Cardiac septum (tissue), 1 donor: ENCODE results near the gene SLC35D2. TPM values are rescaled to one million over a fixed set of nuclear protein-coding genes. Genes with fewer than 3 reads are reported as not detected.

Experiments used
- DNase-seq: peaks from one replicate; pipeline ENCODE4 v3.0.0-alpha.2; 2020; ENCODE audit warnings: low spot score
- intact Hi-C: fragments of 100-400 bp; cut with DNase I; formaldehyde crosslinking; loops from one replicate; pipeline ENCODE4 v1.14.0; 2022
- total RNA-seq: library from RNA; stranded (reverse); fragmentation: NEBNext Ultra II Directional; extraction: Animal tissue kit (Norgen Biotek cat#: 25700); gene quantifications from one replicate; pipeline ENCODE4 v1.2.1, GENCODE V29; 2021
- donor health status: DM: no; HTN: no; CAD: no.

SLC35D2 gene
- total RNA-seq, 1 donor from 2014 or later, result 12.9 TPM

- intact Hi-C loops, result no loop called here
- DNase-seq, result no peak
Measured at GRCh38 chr9:96408409-96409280, 25.1 kb upstream of the SLC35D2 start.

GRCh38 chr9:96400132-96400910, 16.8 kb upstream of the SLC35D2 start:
- intact Hi-C loops, result no loop called here
- no peak for DNase-seq

- intact Hi-C loops, result no loop called here
- no peak for DNase-seq
Measured at GRCh38 chr9:96399325-96399633, 15.8 kb upstream of the SLC35D2 start.

- intact Hi-C loops, result no loop called here
- DNase-seq, result no peak
Measured at GRCh38 chr9:96398582-96399324, 15.2 kb upstream of the SLC35D2 start.

GRCh38 chr9:96395964-96396363, 12.5 kb upstream of the SLC35D2 start:
- DNase-seq, result no peak
- intact Hi-C loops, result no loop called here

- intact Hi-C loops, result no loop called here
- no peak for DNase-seq
Measured at GRCh38 chr9:96394832-96395496, 11.5 kb upstream of the SLC35D2 start.

- no peak for DNase-seq
- intact Hi-C loops, result no loop called here
Measured at GRCh38 chr9:96392263-96392662, 8.8 kb upstream of the SLC35D2 start.

- intact Hi-C loops, result no loop called here
- no peak for DNase-seq
Measured at GRCh38 chr9:96391021-96391765, 7.7 kb upstream of the SLC35D2 start.

- intact Hi-C loops, result no loop called here
- no peak for DNase-seq
Measured at GRCh38 chr9:96388144-96388543, 4.6 kb upstream of the SLC35D2 start.

- intact Hi-C loops, result no loop called here
- no peak for DNase-seq
Measured at GRCh38 chr9:96386157-96386556, 2.6 kb upstream of the SLC35D2 start.

- intact Hi-C loops, result loop anchor here (5.0 kb wide), 2 partner anchors 34 to 41 kb away; partner anchors contain the start of gene ZNF367
- DNase-seq, result no peak
Measured at GRCh38 chr9:96382839-96383164, 709 bp downstream of the SLC35D2 start.

- intact Hi-C loops, result loop anchor here (5.0 kb wide), 2 partner anchors 35 to 40 kb away; partner anchors contain the start of gene ZNF367
- no peak for DNase-seq
Measured at GRCh38 chr9:96382175-96382574, 1.3 kb downstream of the SLC35D2 start.

- intact Hi-C loops, result loop anchor here (5.0 kb wide), 2 partner anchors 36 to 39 kb away; partner anchors contain the start of gene ZNF367
- DNase-seq, result no peak
Measured at GRCh38 chr9:96381696-96382095, 1.8 kb downstream of the SLC35D2 start.

- intact Hi-C loops, result loop anchor here (5.0 kb wide), 2 partner anchors 36 to 39 kb away; partner anchors contain the start of gene ZNF367
- no peak for DNase-seq
Measured at GRCh38 chr9:96381125-96381524, 2.4 kb downstream of the SLC35D2 start.

GRCh38 chr9:96379461-96379860, 4.0 kb downstream of the SLC35D2 start:
- no peak for DNase-seq
- intact Hi-C loops, result loop anchor here (10.0 kb wide), 1 partner anchor 55 kb away; no protein-coding TSS in a partner anchor

- intact Hi-C loops, result loop anchor here (10.0 kb wide), 1 partner anchor 53 kb away; no protein-coding TSS in a partner anchor
- DNase-seq, result no peak
Measured at GRCh38 chr9:96378187-96378586, 5.3 kb downstream of the SLC35D2 start.

- intact Hi-C loops, result loop anchor here (10.0 kb wide), 1 partner anchor 52 kb away; no protein-coding TSS in a partner anchor
- DNase-seq, result no peak
Measured at GRCh38 chr9:96376891-96377874, 6.3 kb downstream of the SLC35D2 start.
